ENCODE measurements around the gene DBI. TPM values are rescaled to one million over a fixed set of nuclear protein-coding genes. Genes with fewer than 3 reads are reported as not detected.
"Not testable (repeated sequence)": the region's sequence is repeated elsewhere in the genome, so short reads cannot be mapped to it uniquely, and the experiment has no call there.

Gene DBI
- total RNA-seq, 6 experiments from 2014 or later: 132 to 314 (median 191) TPM

DNA sequence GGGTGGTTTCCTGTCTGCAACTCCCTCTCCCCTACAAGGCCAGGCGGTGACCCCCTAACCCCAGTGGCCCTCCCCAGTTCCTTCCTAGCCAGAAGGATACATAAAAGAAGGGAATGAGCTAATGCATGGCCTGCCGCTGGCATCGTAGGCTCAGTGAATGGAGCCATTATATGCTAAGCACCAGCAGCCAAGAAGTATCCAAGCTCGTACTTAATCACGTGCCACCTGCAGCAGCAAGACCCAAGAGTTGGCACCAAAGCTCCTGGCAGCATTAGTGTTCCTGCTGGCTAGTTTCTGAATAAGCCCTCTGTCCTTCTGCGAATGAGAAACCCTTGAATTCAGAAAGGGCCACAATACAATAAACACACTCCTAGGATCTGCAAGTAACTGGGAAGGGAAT is 4.3 kb downstream of the DBI start:
- intact Hi-C loops (cut with DNase I): no loop called here
- Histone ChIP-seq H3K4me1 (peaks cover 0 to 30% (median 7%) of the 10 kb centered on the region in 4 donors), H3K27ac (no peak overlapping the region), H3K9me3 (no peaks in the 10 kb centered on the region), H3K36me3 (peaks cover 0 to 59% (median 40%) of the 10 kb centered on the region in 4 donors), H3K27me3 (no peaks in the 10 kb centered on the region), H3K4me3 (no peak overlapping the region)
- WGBS (ENCODE audit: insufficient coverage, low coverage, low lambda C conversion rate, missing lambda C conversion rate): 88% methylated on average over 5 of the region's 6 CpGs
- TF ChIP-seq, protein P1, sequence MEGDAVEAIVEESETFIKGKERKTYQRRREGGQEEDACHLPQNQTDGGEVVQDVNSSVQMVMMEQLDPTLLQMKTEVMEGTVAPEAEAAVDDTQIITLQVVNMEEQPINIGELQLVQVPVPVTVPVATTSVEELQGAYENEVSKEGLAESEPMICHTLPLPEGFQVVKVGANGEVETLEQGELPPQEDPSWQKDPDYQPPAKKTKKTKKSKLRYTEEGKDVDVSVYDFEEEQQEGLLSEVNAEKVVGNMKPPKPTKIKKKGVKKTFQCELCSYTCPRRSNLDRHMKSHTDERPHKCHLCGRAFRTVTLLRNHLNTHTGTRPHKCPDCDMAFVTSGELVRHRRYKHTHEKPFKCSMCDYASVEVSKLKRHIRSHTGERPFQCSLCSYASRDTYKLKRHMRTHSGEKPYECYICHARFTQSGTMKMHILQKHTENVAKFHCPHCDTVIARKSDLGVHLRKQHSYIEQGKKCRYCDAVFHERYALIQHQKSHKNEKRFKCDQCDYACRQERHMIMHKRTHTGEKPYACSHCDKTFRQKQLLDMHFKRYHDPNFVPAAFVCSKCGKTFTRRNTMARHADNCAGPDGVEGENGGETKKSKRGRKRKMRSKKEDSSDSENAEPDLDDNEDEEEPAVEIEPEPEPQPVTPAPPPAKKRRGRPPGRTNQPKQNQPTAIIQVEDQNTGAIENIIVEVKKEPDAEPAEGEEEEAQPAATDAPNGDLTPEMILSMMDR (IDR thresholded peaks at IDR 0.05): no peak
- TF ChIP-seq POLR2A (IDR thresholded peaks at IDR 0.05): no peak
- ATAC-seq (no peak), DNase-seq (no peak)

DNA sequence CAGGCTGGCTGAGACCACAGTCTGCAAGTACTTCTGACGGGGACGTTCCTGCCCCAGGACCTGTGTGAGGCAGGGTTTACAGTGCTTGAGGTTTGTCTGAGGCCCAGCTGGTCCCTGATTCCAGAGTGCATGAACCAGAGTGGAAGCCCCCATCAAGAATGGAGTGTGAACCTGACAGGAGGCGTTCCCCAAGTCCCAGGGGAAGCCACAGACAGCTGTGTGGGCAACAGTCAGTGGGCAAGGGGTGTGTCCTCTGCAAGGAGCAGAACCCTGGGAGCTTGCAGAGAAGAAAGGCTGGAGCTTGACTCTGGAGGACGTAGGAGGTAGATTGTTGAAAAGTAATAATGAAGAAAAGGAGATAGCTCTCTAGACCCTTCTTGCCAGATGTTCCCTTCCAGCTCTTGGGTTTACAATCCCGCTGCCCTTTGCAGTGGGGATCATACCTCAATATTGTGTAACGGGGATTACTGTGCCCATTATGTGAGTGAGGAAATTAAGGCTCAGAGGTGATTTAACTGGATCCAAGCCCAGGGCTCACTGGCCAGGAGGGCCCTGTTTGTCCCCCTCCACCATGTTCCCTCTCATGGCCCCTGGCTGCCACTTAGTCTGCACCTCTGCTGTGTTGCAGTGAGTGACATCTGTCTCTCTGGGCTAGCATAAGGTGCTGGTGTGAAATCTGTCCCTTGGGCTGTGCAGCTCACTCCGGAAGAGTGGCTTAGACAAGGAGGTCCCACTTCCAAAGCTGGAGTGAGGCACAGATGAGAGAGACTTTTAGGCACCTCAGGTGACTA is 6.2 kb downstream of the DBI start:
- Histone ChIP-seq H3K4me3 (no peak overlapping the region), H3K9me3 (no peaks in the 10 kb centered on the region), H3K27ac (no peak overlapping the region), H3K4me1 (peaks cover 0 to 27% (median 7%) of the 10 kb centered on the region in 4 donors), H3K27me3 (no peaks in the 10 kb centered on the region), H3K36me3 (peaks cover 0 to 59% (median 40%) of the 10 kb centered on the region in 4 donors)
- TF ChIP-seq, protein P1 (IDR thresholded peaks at IDR 0.05): no peak
- TF ChIP-seq POLR2A (IDR thresholded peaks at IDR 0.05): no peak
- intact Hi-C loops (cut with DNase I): no loop called here
- no peak for DNase-seq
- peak in 2 of 4 donors; percentile 13 to 18 for ATAC-seq
- WGBS (ENCODE audit: insufficient coverage, low coverage, low lambda C conversion rate, missing lambda C conversion rate): 87% methylated on average over 6 of the region's 7 CpGs

- ATAC-seq; intact Hi-C loops (cut with DNase I); H3K9me3 ChIP-seq; DNase-seq; H3K27ac ChIP-seq; H3K27me3 ChIP-seq; H3K4me3 ChIP-seq: not testable (repeated sequence)
- 91% methylated on average over 5 of the region's 5 CpGs for WGBS (ENCODE audit: insufficient coverage, low coverage, low lambda C conversion rate, missing lambda C conversion rate)
- Histone ChIP-seq H3K36me3 (peaks cover 0 to 48% (median 37%) of the 10 kb centered on the region in 4 donors), H3K4me1 (peaks cover 0 to 16% (median 3%) of the 10 kb centered on the region in 4 donors)
Observed at GRCh38 chr2:119373907-119374745, 7.3 kb downstream of the DBI start.

GRCh38 chr2:119376406-119376805 is 9.6 kb downstream of the DBI start:
- ATAC-seq; DNase-seq; intact Hi-C loops (cut with DNase I); H3K9me3 ChIP-seq; H3K27ac ChIP-seq; H3K27me3 ChIP-seq; H3K4me3 ChIP-seq; H3K4me1 ChIP-seq: not testable (repeated sequence)
- WGBS (ENCODE audit: insufficient coverage, low coverage, low lambda C conversion rate, missing lambda C conversion rate): 79% methylated on average over 4 of the region's 6 CpGs
- peaks cover 0 to 25% (median 17%) of the 10 kb centered on the region in 4 donors for H3K36me3 ChIP-seq

GRCh38 chr2:119376810-119377209 is 10.0 kb downstream of the DBI start:
- TF ChIP-seq, protein P1 (IDR thresholded peaks at IDR 0.05): no peak
- no peak for TF ChIP-seq POLR2A (IDR thresholded peaks at IDR 0.05)
- 80% methylated on average over 1 of the region's 5 CpGs for WGBS (ENCODE audit: insufficient coverage, low coverage, low lambda C conversion rate, missing lambda C conversion rate)
- Histone ChIP-seq H3K27me3 (no peaks in the 10 kb centered on the region), H3K36me3 (peaks cover 0 to 21% (median 14%) of the 10 kb centered on the region in 4 donors), H3K4me3 (no peak overlapping the region), H3K27ac (no peak overlapping the region), H3K9me3 (no peaks in the 10 kb centered on the region), H3K4me1 (peaks cover 0 to 3% (median 0%) of the 10 kb centered on the region in 4 donors)
- DNase-seq: no peak
- peak in 1 of 4 donors; percentile 30 for ATAC-seq
- intact Hi-C loops (cut with DNase I): no loop called here

Data from right lobe of liver (tissue), 6 donors.